Measurements from ENCODE around the gene TSPAN18. TPM values are rescaled to one million over a fixed set of nuclear protein-coding genes. Genes with fewer than 3 reads are reported as not detected.
A peak's percentile ranks its signal among the peaks of the same experiment; 100 is the strongest.

Gene TSPAN18
- total RNA-seq, 1 donor from 2014 or later, result 31.7 TPM

- Mint-ChIP-seq H3K27ac (ENCODE audit: unreplicated experiment) (no peak overlapping the region), H3K9me3 (ENCODE audit: unreplicated experiment) (no peaks in the 10 kb centered on the region), H3K27me3 (ENCODE audit: low read depth, unreplicated experiment) (peaks cover 22% of the 10 kb centered on the region), H3K4me1 (ENCODE audit: low read depth, unreplicated experiment) (peaks cover 39% of the 10 kb centered on the region), H3K4me3 (ENCODE audit: unreplicated experiment) (no peak overlapping the region), H3K36me3 (ENCODE audit: low read depth, unreplicated experiment) (peaks cover 4% of the 10 kb centered on the region)
- Histone ChIP-seq H3K36me3 (ENCODE audit: insufficient read depth, low read length) (no peaks in the 10 kb centered on the region), H2AFZ (ENCODE audit: low read depth, low read length) (no peak overlapping the region), H3K27me3 (ENCODE audit: insufficient read depth, low read length) (peaks cover 60% of the 10 kb centered on the region), H4K20me1 (ENCODE audit: insufficient read depth, low read length) (no peaks in the 10 kb centered on the region), H3K9ac (ENCODE audit: low read length) (no peak overlapping the region), H3K4me1 (ENCODE audit: insufficient read depth, low read length) (no peaks in the 10 kb centered on the region), H3K4me2 (ENCODE audit: low read length) (no peak overlapping the region), H3K9me3 (ENCODE audit: insufficient read depth, low read depth, low read length) (no peaks in the 10 kb centered on the region), H3K27ac (ENCODE audit: low read depth, low read length) (no peak overlapping the region), H3K4me3 (ENCODE audit: insufficient read depth, low read depth, low read length) (no peak overlapping the region), H3K79me2 (ENCODE audit: insufficient read depth, low read length) (no peaks in the 10 kb centered on the region)
- no peak for TF ChIP-seq CTCF (IDR thresholded peaks at IDR 0.05; ENCODE audit: insufficient read depth, low read depth, low read length)
- TF ChIP-seq EZH2 (IDR thresholded peaks at IDR 0.05; ENCODE audit: insufficient read depth, low read length), result no peak
- DNase-seq (ENCODE audit: low read depth), result no peak
- FAIRE-seq, result no peak
Measured at GRCh38 chr11:44802347-44802746, 75.6 kb downstream of the TSPAN18 start.

DNA sequence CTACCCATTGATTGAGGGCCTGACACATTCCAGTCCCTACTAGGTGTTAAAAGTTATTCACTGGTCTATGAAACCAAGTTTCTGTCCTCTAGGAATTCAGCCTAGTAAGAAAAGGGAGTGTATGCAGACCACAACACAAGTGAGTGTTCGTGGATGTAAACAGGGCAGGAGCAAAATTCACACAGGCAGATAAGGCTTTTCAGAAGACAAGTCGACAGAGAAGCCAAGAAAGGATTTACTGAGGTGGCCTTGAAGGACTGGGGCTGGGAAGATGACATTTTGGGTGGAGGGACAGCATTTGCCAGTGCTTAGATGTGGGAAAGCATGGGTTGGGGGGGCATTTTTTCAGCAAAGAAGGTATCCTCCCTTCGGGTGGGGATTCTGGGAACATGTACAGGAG, 76.2 kb downstream of the TSPAN18 start:
- H2AFZ ChIP-seq (ENCODE audit: low read depth, low read length), result no peak overlapping the region
- TF ChIP-seq EZH2 (IDR thresholded peaks at IDR 0.05; ENCODE audit: insufficient read depth, low read length), result no peak
- TF ChIP-seq CTCF (IDR thresholded peaks at IDR 0.05; ENCODE audit: insufficient read depth, low read depth, low read length), result no peak
- no peak overlapping the region for H3K9ac ChIP-seq (ENCODE audit: low read length)
- H3K36me3 ChIP-seq (ENCODE audit: insufficient read depth, low read length), result no peaks in the 10 kb centered on the region
- H3K27me3 ChIP-seq (ENCODE audit: insufficient read depth, low read length), result peaks cover 58% of the 10 kb centered on the region
- FAIRE-seq, result no peak
- H3K27me3 Mint-ChIP-seq (ENCODE audit: low read depth, unreplicated experiment), result peaks cover 21% of the 10 kb centered on the region
- no peaks in the 10 kb centered on the region for H3K9me3 Mint-ChIP-seq (ENCODE audit: unreplicated experiment)
- H3K4me2 ChIP-seq (ENCODE audit: low read length), result no peak overlapping the region
- H3K27ac ChIP-seq (ENCODE audit: low read depth, low read length), result no peak overlapping the region
- H4K20me1 ChIP-seq (ENCODE audit: insufficient read depth, low read length), result no peaks in the 10 kb centered on the region
- H3K36me3 Mint-ChIP-seq (ENCODE audit: low read depth, unreplicated experiment), result peaks cover 2% of the 10 kb centered on the region
- H3K4me1 ChIP-seq (ENCODE audit: insufficient read depth, low read length), result no peaks in the 10 kb centered on the region
- peaks cover 36% of the 10 kb centered on the region for H3K4me1 Mint-ChIP-seq (ENCODE audit: low read depth, unreplicated experiment)
- DNase-seq (ENCODE audit: low read depth), result no peak
- no peak overlapping the region for H3K27ac Mint-ChIP-seq (ENCODE audit: unreplicated experiment)
- H3K4me3 ChIP-seq (ENCODE audit: insufficient read depth, low read depth, low read length), result no peak overlapping the region
- no peaks in the 10 kb centered on the region for H3K79me2 ChIP-seq (ENCODE audit: insufficient read depth, low read length)
- no peak overlapping the region for H3K4me3 Mint-ChIP-seq (ENCODE audit: unreplicated experiment)
- H3K9me3 ChIP-seq (ENCODE audit: insufficient read depth, low read depth, low read length), result no peaks in the 10 kb centered on the region

GRCh38 chr11:44804449-44805437, 78.0 kb downstream of the TSPAN18 start:
- Histone ChIP-seq H3K27ac (ENCODE audit: low read depth, low read length) (no peak overlapping the region), H3K27me3 (ENCODE audit: insufficient read depth, low read length) (peaks cover 68% of the 10 kb centered on the region), H3K79me2 (ENCODE audit: insufficient read depth, low read length) (no peaks in the 10 kb centered on the region), H3K4me1 (ENCODE audit: insufficient read depth, low read length) (no peaks in the 10 kb centered on the region), H4K20me1 (ENCODE audit: insufficient read depth, low read length) (no peaks in the 10 kb centered on the region), H3K9me3 (ENCODE audit: insufficient read depth, low read depth, low read length) (no peaks in the 10 kb centered on the region), H3K4me3 (ENCODE audit: insufficient read depth, low read depth, low read length) (no peak overlapping the region), H3K36me3 (ENCODE audit: insufficient read depth, low read length) (no peaks in the 10 kb centered on the region), H3K4me2 (ENCODE audit: low read length) (peak overlapping the region; percentile 31), H2AFZ (ENCODE audit: low read depth, low read length) (no peak overlapping the region), H3K9ac (ENCODE audit: low read length) (no peak overlapping the region)
- peaks cover 30% of the 10 kb centered on the region for H3K27me3 Mint-ChIP-seq (ENCODE audit: low read depth, unreplicated experiment)
- peak overlapping the region; percentile 83 for H3K27ac Mint-ChIP-seq (ENCODE audit: unreplicated experiment)
- peaks cover 24% of the 10 kb centered on the region for H3K4me1 Mint-ChIP-seq (ENCODE audit: low read depth, unreplicated experiment)
- H3K36me3 Mint-ChIP-seq (ENCODE audit: low read depth, unreplicated experiment), result peaks cover 2% of the 10 kb centered on the region
- no peaks in the 10 kb centered on the region for H3K9me3 Mint-ChIP-seq (ENCODE audit: unreplicated experiment)
- peak; percentile 22 for DNase-seq (ENCODE audit: low read depth)
- H3K4me3 Mint-ChIP-seq (ENCODE audit: unreplicated experiment), result no peak overlapping the region
- TF ChIP-seq EZH2 (IDR thresholded peaks at IDR 0.05; ENCODE audit: insufficient read depth, low read length) (no peak), CTCF (IDR thresholded peaks at IDR 0.05; ENCODE audit: insufficient read depth, low read depth, low read length) (no peak)
- FAIRE-seq, result no peak
